ENCODE results near the gene ESPNL.

DNA sequence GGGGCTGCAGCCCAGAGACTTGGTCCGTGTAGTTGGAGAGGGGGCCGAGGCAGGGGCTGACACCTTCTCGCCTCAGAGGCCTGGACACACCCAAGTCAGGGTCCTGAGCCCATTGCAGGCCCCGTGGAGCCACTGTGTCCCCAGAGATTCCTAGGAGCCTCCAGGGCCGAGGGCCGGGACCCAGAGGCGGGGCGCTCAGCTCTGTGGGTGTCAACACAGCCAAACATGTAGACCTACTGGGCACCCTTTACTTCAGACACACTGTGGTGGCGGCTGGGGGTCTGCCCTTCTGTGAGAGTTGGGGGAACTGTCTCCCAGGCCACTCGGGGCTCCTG lies 459 bp upstream of the ESPNL start:
- TF ChIP-seq, protein P1, sequence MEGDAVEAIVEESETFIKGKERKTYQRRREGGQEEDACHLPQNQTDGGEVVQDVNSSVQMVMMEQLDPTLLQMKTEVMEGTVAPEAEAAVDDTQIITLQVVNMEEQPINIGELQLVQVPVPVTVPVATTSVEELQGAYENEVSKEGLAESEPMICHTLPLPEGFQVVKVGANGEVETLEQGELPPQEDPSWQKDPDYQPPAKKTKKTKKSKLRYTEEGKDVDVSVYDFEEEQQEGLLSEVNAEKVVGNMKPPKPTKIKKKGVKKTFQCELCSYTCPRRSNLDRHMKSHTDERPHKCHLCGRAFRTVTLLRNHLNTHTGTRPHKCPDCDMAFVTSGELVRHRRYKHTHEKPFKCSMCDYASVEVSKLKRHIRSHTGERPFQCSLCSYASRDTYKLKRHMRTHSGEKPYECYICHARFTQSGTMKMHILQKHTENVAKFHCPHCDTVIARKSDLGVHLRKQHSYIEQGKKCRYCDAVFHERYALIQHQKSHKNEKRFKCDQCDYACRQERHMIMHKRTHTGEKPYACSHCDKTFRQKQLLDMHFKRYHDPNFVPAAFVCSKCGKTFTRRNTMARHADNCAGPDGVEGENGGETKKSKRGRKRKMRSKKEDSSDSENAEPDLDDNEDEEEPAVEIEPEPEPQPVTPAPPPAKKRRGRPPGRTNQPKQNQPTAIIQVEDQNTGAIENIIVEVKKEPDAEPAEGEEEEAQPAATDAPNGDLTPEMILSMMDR (IDR thresholded peaks at IDR 0.05): no peak
- no peak for TF ChIP-seq POLR2AphosphoS5 (IDR thresholded peaks at IDR 0.05; ENCODE audit: low read depth, low read length)
- TF ChIP-seq, protein P2, sequence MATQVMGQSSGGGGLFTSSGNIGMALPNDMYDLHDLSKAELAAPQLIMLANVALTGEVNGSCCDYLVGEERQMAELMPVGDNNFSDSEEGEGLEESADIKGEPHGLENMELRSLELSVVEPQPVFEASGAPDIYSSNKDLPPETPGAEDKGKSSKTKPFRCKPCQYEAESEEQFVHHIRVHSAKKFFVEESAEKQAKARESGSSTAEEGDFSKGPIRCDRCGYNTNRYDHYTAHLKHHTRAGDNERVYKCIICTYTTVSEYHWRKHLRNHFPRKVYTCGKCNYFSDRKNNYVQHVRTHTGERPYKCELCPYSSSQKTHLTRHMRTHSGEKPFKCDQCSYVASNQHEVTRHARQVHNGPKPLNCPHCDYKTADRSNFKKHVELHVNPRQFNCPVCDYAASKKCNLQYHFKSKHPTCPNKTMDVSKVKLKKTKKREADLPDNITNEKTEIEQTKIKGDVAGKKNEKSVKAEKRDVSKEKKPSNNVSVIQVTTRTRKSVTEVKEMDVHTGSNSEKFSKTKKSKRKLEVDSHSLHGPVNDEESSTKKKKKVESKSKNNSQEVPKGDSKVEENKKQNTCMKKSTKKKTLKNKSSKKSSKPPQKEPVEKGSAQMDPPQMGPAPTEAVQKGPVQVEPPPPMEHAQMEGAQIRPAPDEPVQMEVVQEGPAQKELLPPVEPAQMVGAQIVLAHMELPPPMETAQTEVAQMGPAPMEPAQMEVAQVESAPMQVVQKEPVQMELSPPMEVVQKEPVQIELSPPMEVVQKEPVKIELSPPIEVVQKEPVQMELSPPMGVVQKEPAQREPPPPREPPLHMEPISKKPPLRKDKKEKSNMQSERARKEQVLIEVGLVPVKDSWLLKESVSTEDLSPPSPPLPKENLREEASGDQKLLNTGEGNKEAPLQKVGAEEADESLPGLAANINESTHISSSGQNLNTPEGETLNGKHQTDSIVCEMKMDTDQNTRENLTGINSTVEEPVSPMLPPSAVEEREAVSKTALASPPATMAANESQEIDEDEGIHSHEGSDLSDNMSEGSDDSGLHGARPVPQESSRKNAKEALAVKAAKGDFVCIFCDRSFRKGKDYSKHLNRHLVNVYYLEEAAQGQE (IDR thresholded peaks at IDR 0.05; ENCODE audit: insufficient read depth in 1 of 2, low read depth in 2 of 2, low read length in 1 of 2): no peak
- TF ChIP-seq SIN3A (IDR thresholded peaks at IDR 0.05; ENCODE audit: borderline replicate concordance, insufficient read depth, low read depth, low read length): no peak

Measured in Panc1 (cell line).